ENCODE results near the gene HELT.
A peak's percentile ranks its signal among the peaks of the same experiment; 100 is the strongest.
"Not testable (repeated sequence)": the region's sequence is repeated elsewhere in the genome, so short reads cannot be mapped to it uniquely, and the experiment has no call there.

The HELT gene

DNA sequence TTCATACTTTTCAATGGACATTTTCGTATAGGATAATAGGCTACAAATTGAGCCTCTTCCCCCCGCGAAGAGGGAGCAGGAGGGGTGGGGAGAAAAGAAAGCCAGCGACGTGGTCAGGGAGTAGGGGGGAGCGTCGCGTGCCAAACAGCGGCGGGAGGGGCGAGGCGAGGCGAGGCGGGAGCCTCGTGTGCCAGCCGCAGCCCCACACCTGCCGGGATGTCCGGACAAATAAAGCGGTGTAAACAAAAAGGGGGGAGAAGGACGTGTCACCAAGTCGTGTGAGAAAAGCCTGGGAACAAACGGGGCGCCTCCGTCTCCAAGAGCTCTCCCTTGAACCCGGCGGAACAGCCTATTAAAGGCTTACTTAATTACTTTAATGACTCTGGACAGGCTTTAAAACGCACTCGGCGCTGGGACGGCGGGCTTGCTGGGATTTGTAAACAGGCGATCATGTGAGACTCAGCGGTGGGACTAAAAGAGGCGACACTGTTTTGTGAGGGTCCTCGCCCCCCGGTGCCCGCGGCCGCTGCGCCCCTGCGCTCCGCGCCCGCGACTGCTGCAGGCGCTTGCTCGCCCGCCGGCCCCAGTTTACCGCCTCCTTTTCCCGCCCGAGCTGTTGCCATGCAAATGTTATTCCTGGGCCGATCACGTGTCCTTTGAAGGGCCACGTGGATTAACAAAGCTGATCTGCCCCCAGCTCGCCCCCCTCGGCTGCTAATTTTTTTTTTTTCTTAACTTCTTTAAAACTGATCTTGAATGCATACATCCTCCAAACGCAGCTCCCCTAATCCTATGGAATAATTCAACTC lies at the start of gene HELT:
Gene HELT (plus strand): TSS at position 527 of the 809 bp plus-strand sequence. CDS start 439 bp downstream, outside the sequence.
- DNase-seq (ENCODE audit: low spot score), result no peak

GRCh38 chr4:184968784-184969201 lies 49.5 kb upstream of the HELT start:
- no peak for DNase-seq (ENCODE audit: low spot score)

- DNase-seq (ENCODE audit: low spot score), result no peak
These were observed 48.7 kb upstream of the HELT start for GRCh38 chr4:184969610-184970009.

DNA sequence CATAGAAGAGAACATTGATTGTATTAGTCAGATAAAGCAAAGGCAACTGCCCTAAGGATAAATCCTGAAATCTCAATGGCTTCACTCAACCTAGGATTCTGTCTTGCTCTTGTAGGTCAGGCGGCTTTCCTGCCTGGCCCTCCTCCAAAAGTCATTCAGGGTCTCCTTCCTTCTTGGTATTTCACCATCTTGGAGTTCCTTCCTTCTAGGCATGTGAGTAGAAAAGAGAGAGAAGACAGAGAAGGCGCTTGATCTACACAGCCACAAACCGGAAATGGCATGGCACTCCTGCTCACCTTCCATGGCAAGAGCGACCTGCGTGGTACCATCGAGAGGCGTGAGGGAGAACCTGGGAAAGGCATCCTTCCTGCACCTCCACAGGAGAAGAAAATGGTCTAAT lies 45.3 kb upstream of the HELT start:
- no peak for DNase-seq (ENCODE audit: low spot score)

DNA sequence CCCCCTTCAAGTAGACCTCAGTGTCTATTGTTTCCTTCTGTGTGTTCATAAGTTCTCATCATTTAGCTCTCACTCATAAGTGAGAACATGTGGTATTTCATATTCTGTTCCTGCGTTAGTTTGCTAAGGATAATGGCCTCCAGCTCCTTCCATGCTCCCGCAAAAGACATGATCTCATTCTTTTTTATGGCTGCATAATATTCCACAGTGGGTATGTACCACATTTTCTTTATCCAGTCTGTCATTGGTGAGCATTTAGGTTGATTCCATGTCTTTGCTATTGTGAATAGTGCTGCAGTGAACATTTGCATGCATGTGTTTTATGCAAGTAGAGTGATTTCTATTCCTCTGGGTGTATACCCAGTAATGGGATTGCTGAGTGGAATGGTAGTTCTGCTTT lies 41.9 kb upstream of the HELT start:
- not testable (repeated sequence) for DNase-seq (ENCODE audit: low spot score)

GRCh38 chr4:184977747-184978146 lies 40.5 kb upstream of the HELT start:
- DNase-seq (ENCODE audit: low spot score), result no peak

DNA sequence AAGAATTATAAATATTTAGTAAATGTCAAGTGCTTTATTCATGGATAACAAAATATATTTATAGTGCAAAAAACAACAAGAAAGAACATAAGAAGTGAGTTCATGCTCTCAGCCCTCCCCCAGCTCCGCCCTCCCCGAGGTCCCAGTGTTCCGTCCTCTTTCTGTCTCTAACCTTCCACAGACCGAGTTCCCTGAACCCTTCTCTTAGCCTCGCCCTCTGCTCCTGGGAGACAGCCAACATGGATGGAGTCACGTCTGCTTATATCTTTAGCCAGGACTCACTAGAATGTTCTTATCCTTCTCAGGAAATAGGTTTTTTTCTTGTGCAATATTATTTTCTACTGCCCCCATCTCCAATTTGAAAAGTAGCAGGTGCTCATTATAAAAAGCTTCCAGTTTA lies 40.1 kb upstream of the HELT start:
- DNase-seq (ENCODE audit: low spot score), result no peak

- DNase-seq (ENCODE audit: low spot score), result no peak
These were observed 38.7 kb upstream of the HELT start for GRCh38 chr4:184979461-184980124.

GRCh38 chr4:184980261-184980660 lies 38.0 kb upstream of the HELT start:
- DNase-seq (ENCODE audit: low spot score), result no peak

GRCh38 chr4:184983672-184984356 lies 34.5 kb upstream of the HELT start:
- DNase-seq (ENCODE audit: low spot score), result peak; percentile 6

DNA sequence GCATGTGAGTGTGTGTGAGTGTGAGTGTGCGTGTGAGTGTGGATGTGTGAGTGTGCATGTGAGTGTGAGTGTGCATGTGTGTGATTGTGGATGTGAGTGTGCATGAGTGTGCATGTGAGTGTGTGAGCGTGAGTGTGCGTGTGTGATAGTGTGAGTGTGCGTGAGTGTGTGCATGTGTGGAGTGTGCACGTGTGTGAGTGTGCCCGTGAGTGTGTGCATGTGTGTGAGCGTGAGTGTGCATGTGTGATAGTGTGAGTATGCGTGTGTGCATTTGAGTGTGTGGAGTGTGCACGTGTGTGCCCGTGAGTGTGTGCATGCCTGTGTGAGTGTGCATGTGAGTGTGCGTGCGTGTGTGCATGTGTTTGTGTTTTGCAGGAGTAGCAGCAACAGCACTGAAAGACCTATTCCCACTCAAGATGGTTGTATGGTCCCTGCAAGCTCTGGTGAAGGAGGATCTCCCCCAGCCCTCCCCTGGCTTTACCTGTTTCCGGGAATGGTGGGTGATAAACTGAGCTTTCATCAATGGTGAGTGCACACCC lies 30.7 kb upstream of the HELT start:
- DNase-seq (ENCODE audit: low spot score), result no peak

DNA sequence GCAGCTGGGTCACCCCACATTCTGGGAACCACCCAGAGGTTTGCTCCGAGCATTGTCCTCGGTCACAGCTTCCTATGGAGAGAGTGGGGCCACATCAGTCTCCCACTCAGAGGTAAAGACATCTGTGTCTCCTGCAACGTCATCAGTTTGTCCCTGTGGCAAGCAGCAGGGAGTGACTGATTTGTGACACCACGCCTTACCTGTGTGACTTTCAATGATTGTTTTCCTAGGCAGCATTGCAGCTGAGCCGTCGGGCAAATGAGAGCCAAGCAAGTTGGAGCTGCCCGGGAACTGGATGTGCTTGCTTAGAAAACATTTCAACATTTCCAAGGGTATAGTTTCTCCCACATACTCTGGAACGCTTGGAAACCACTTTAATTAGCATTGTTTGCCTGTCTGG lies 29.7 kb upstream of the HELT start:
- no peak for DNase-seq (ENCODE audit: low spot score)

DNA sequence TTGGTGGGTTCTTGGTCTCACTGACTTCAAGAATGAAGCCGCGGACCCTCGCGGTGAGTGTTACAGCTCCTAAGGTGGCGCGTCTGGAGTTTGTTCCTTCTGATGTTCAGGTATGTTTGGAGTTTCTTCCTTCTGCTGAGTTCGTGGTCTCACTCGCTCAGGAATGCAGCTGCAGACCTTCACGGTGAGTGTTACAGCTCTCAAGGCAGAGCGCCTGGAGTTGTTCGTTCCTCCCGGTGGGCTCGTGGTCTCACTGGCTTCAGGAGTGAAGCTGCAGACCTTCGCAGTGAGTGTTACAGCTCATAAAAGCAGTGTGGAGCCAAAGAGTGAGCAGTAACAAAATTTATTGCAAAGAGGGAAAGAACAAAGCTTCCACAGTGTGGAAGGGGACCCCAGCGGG lies 29.0 kb upstream of the HELT start:
- not testable (repeated sequence) for DNase-seq (ENCODE audit: low spot score)

DNA sequence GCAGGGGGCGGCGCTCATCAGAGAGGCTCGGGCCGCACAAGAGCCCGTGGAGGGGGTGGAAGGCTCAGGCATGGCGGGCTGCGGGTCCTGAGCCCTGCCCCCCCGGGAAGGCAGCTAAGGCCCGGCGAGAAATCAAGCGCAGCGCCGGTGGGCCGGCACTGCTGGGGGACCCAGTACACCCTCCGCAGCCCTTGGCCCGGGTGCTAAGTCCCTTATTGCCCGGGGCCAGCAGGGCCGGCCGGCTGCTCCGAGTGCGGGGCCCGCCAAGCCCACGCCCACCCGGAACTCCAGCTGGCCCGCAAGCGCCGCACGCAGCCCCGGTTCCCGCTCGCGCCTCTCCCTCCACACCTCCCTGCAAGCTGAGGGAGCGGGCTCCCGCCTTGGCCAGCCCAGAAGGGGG lies 28.2 kb upstream of the HELT start:
- not testable (repeated sequence) for DNase-seq (ENCODE audit: low spot score)

- DNase-seq (ENCODE audit: low spot score), result no peak
These were observed 26.4 kb upstream of the HELT start for GRCh38 chr4:184991860-184992259.

DNA sequence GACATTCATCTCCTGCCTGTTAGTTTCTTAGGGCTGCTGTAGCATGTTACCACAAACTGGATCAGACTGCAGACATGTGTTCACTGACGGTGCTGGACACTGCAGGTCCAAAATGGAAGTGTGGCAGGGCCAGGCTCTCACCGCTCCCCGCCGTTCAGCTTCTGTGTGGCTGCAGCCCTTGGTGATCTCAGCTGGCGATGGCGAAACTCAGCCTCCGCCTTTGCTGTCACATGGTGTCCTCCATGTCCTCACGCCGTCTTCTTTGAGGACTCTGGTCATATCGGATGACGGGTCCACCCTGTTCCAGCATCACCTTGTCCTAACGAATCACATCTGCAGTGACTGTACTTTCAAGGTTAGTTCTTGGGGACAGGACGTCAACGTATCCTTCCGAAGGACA lies 25.9 kb upstream of the HELT start:
- no peak for DNase-seq (ENCODE audit: low spot score)

GRCh38 chr4:184993247-184993646 lies 25.0 kb upstream of the HELT start:
- DNase-seq (ENCODE audit: low spot score), result no peak

DNA sequence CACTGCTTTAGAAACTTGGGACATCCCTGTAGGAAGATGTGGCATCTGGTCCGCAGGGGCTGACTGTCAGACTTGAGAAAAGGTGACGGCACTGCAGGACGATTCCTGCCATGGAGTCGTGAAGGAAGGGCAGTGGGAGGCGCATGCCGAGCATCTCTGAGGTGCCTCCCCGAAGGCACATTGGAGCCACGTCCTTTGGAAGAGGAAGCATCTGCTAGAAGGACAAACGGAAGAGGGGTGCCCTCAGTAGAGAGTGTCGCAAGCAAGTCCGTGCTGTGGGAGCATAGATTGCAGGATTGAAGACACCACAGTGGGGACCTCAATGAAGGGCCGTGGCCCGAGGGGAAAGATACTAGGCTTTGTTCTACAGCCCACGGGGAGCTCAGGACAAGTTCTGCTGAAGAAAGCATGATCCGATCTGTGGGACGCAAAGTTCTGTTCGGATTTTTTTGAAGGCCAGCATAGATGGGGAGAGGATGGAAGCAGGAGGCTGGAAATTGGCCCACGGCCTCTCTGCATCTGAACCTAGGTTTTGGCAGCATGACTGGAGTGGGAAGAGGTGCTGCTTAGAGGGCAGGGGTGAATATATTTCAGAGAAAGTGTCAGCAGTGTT lies 24.2 kb upstream of the HELT start:
- DNase-seq (ENCODE audit: low spot score), result no peak

GRCh38 chr4:184994623-184995010 lies 23.7 kb upstream of the HELT start:
- DNase-seq (ENCODE audit: low spot score), result no peak

DNA sequence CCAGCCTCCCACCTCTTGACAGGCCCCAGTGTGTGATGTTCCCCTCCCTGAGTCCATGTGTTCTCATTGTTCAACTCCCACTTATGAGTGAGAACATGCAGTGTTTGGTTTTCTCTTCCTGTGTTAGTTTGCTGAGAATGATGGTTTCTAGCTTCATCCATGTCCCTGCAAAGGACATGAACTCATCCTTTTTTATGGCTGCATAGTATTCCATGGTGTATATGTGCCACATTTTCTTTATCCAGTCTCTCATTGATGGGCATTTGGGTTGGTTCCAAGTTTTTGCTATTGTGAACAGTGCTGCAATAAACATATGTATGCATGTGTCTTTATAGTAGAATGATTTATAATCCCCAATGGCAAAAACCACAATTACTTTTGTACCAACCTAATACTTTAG lies 20.6 kb upstream of the HELT start:
- DNase-seq (ENCODE audit: low spot score), result not testable (repeated sequence)

GRCh38 chr4:185002784-185003183 lies 15.5 kb upstream of the HELT start:
- no peak for DNase-seq (ENCODE audit: low spot score)

All from hematopoietic multipotent progenitor cell treated with erythropoietin and hydrocortisone succinate and interleukin-3 and kit ligand, for 15 days (in vitro differentiated cells).